Left renal pelvis (tissue), 4 donors: ENCODE data around the gene PAPSS1. TPM values are rescaled to one million over a fixed set of nuclear protein-coding genes. Genes with fewer than 3 reads are reported as not detected.
"Not testable (repeated sequence)": the region's sequence is repeated elsewhere in the genome, so short reads cannot be mapped to it uniquely, and the experiment has no call there.

ENCODE experiments used
- DNase-seq, 4 donors: peaks; one replicate each; pipeline ENCODE4 v3.0.0-alpha.2; 2013; ENCODE audit warnings: low read depth in 4 of 4, low spot score in 3 of 4
- polyA plus RNA-seq, 4 donors: library from polyadenylated mRNA; unstranded; fragments of 120-200 nt; gene quantifications; one replicate each; pipeline ENCODE4 v1.2.1, GENCODE V29; 2013; ENCODE audit not compliant: insufficient read length in 4 of 4

Gene PAPSS1
- polyA plus RNA-seq = 100 to 1,000 TPM in 1 of 4 donors, 10 to 100 TPM in 3; 72.7 to 103 (median 82.7) TPM

DNA sequence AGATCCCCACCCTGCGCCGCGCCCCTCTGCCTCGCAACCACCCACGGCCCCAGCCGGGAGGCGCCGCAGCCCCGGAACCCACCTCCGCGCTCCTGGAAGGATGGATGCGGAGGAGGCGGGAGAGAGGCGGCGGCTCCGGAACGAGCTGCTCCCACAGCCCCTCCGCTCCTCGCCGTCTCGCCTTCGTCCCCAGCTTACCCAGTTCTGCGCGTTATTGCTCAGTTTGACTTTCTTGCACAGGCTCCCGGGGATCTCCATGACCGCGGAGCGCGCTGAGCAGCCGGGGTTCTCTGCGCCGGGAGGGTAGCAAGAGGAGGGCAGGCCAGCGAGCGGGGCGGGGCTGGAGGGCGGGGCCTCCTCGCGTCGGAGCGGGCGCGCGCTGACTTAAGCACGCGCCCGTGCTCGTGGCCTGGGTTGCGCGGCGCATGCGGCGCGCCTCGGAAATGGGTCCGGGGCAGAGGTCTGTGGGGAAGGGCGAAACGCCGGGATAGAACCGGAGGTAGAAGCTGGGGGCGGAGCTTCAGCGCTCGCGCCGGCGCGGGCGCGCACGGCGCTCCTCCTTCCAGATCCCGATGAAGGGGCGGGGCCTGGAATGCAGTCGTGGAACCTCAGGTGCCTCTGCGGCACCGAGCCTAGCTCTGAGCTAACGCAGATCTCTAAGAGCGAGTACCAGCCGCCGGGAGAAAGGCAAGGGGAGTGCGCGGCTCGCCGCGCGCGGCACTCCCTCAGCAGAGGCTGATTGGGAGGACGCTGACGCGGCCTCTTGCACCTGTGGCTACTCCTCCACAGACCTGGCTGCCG is at the start of gene PAPSS1:
TSS of gene PAPSS1 (minus strand) at position 313 of the 801 bp plus-strand sequence. CDS start at position 258, 55 bp downstream.
- DNase-seq = peak; percentile 94 to 98 (median 95)

DNA sequence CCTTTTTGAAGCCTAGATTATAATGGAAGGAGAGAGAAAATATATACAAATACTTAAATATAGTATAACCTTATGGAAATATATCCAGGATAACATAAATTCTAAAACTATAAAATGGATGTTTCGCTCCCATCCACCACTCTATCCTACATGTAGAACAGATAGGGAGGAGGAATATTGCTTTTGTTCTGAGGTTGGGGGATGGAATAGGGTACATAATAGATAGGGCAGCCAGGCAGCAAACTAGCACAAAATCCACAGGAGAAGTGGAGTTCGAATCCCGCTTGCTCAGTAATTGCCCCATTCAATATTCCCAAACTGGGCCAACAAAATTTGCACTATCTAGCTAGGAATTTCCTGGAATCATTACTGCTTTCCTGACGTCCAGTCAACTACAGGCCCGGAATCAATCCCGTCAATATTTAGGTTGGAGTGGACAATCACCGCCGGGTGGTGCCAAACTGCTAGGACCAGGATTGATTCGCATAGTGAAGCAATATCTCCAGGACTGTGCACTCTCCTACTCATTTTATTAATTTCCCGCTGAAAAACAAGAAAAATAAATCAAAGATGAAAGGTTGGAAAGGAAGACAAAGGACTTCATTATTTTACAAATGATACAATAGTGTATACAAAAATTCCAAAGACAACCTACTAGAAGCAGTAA is 40.4 kb upstream of the PAPSS1 start:
- DNase-seq = no peak

DNA sequence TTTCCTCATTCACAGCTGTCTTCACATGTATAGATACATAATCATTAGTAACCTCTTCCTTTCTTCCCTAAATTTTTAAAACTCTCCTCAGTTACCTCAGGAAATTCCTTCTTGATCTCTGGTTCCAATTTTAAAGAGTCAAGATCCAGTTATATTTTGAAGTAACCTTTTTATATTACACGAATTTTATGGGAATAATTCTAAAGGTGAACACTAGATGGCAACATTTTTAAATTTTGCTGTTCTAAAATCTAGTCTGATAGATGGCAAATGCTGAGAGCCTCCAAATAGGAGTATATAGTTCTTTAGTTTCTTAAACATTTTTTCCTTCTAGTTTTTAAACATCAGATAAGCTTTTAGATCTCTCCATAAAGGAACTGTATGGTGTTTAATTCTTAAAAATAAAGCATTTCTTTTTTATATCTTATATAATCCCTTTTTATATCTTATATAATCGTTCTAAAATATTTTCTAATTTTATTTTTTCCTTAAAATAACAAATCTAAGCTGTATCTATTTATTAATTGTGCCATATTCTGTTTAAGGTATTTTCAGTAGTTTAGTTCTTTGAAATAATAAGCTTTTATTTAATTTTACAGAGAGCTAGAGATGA is 37.9 kb upstream of the PAPSS1 start:
- DNase-seq = no peak

DNA sequence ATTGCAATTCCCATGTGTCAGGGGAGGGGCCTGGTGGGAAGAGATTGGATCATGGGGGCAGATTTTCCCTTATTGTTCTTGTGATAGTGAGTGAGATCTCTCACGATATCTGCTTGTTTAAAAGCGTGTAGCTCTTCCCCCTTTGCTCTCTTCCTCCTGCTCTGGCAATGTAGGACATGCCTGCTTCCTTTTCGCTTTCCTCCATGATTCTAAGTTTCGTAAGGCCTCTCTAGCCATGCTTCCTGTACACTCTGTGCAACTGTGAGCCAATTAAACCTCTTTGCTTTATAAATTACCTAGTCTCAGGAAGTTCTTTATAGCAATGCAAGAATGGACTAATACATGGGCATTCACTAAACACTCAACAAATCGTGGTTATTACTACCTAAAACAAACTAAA is 37.2 kb upstream of the PAPSS1 start:
- DNase-seq = no peak

DNA sequence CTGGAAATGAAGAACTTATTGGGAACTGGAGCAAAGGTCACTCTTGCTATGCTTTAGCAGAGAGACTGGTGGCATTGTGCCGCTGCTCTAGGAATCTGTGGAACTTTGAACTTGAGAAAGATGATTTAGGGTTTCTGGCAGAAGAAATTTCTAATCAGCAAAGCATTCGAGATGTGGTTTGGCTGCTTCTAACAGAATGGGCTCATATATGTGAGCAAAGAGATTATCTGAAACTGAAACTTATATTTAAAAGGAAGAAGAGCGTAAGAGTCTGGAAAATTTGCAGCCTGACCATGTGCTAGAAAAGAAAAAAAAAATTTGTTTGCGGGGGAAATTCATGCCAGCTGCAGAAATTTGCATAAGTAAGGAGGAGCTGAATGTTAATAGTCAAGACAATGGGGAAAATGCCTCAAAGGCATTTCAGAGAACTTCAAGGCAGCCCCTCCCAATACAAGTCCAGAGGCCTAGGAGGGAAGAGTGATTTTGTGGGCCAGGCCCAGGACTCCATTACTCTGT is 35.9 kb upstream of the PAPSS1 start:
- DNase-seq = no peak

DNA sequence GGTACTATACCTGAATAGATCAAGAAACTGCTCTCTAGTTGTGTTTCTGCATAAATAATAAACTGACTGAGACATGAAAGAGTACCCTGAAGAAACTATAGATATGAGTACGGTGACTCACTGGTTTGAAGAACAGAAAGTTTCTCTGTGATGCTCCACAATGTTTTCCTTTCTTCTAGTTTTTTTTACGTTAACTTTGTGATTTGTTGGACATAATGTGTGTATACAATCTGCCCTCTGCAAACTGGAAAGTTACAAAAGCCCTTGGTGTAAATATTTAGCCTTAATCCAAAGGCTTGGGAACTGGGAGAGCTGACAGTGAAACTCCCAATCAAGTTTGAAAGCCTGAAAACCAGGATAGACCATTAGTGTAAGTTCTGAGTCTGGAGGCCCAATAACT is 31.6 kb upstream of the PAPSS1 start:
- DNase-seq = no peak

DNA sequence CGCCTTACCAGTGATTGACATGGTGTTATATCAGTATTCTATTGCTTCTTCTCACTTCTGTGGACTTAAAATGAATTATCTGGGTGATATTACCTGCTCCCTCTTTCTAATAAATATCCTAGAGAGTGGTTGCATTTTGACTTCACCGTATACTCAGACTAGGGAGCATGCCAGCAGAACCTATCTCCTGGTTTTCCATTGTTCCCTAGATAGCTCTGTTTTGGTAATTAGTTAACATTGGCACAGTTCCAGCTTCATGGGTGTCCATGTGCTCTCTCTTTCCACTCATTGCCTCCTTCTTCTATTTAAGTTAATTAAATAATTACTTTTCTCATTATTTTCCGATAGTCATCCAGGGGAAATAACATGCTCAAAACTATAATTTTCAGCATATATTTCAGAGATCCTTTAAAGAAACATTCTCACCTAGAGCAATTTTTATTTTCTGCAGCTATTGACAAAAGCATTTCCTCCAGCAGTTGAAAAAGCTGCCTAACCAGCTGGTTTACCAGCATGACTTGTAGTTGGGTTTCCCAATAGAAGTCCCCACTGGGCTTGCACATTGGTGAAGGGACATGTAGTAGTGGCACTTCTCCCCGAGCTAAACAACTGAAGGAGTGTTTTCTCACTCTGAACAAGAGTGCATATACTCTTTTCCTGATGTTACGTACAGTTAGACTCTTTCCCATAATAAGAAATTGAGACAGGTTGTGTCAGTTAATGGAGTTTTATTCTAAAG is 27.9 kb upstream of the PAPSS1 start:
- no peak for DNase-seq

DNA sequence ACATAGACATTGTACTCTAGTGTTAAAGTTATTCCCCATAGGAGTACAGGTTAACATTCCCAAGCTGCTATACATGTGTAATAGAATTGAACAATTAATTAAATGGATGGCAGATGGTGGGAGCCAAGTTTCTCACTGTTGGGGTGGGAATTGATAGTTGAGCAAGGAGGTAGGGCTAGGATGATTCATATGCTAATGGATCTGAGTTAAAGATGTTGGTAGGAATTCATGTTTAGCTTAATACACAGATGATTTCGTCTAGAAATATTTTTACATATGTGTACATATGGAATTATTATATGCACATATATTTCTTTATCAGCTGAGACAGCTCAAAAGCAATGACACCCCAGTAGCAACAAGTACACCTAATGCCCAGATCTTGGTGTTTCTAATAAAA is 26.1 kb upstream of the PAPSS1 start:
- no peak for DNase-seq

DNA sequence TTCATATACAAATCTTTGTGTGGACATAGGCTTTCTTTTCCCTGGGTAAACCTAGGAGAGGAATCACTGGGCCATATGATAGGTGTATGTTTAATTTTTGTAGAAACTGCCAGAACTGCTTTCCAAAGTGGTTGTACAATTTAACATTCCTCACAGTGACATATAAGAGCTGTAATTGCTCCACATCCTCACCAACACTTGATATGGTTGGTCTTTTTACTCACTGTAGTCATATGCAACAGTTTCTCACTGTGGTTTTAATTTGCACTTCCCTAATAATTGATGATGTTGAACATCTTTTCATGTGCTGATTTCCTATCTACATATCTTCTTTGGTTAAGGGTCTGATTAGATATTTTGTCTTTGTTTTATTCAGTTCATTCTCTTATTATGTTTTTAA is 24.5 kb upstream of the PAPSS1 start:
- no peak for DNase-seq

DNA sequence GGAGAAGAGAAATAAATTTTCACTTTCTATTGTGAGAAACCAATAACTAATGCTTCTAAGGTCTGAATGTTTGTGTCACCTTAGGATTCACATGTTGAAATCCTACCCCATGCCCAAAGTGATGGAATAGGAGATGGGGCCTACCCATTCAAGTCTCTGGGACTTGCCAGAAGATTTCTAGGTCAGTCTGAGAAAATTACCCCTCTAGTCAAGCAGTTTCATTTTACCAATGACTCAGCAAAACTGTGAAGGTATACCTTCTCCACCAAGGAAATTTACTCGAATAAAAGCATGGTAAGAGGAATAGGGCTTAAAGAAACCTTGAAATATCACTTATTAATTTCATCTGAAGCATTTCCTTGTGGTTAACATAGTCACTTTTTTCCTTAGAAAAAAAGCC is 23.5 kb upstream of the PAPSS1 start:
- DNase-seq = no peak

DNA sequence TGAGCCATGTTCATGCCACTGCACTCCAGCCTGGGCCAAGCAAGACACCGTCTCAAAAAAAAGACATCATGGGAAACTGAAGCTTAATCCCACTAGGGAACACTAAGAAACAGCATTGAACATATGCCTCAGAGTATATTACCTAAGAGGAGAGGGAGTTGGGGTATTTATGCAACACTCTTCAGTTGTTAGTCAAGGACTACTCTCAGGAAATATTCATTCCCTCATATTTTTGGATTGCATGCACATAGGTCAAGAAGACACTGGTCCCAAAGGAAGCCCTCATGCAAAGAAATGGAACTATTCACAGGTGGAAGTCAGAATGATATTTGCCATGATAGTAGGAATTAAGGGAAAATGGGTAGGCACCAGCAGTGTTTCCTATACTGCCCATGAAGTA is 22.8 kb upstream of the PAPSS1 start:
- DNase-seq = no peak

DNA sequence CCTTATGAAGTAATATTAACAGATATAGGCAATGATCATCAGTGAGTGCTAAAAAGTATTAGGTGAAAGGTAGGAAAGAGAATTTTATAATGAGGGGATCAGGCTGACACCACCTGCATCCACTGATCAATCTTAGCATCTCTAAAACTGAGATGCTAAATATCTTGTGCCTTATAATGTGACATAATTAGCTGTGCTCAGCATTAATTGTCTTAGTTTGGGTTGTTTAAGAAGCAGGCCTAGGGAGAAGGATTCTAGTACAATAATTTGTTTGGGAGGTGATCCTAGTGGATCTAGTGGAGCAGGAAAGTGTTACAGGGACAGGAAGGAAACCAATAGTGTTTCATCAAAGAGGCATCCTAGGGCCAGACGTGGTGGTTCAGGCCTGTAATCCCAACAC is 22.2 kb upstream of the PAPSS1 start:
- DNase-seq = no peak

DNA sequence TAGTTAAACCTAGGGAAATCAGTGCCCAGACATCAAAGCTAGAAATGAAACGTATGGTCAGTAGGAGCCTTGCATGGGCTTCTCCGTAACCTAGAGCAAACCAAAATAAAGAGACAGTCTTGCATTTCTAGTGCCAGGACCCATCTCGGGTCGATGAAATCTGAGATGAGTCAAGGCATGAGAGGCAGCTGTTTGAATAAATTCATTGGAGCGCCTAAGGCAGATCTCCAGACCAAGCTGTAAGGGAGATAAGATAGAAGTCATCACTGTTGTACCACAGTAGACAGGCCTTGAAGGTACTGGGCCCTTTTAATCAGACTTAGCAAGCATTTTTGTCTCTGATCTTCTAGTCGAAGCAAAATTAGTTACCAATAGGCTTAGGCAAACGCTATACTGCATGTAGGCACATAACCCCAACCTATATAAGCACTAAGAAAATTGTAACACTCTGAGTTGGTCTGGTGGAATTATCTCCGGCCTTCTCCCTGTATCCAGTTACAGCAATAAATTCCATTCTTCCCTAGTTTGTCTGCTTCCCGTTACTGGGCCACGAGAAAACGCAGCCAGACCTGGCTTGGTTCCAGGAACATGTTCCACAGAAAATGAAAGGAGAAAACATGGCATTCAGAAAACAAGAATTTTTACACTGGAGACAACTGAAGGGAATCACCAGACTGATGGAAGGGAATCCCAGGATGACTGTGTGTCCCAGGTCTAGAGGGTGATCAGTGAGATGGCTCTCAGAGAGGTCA is 21.1 kb upstream of the PAPSS1 start:
- no peak for DNase-seq

DNA sequence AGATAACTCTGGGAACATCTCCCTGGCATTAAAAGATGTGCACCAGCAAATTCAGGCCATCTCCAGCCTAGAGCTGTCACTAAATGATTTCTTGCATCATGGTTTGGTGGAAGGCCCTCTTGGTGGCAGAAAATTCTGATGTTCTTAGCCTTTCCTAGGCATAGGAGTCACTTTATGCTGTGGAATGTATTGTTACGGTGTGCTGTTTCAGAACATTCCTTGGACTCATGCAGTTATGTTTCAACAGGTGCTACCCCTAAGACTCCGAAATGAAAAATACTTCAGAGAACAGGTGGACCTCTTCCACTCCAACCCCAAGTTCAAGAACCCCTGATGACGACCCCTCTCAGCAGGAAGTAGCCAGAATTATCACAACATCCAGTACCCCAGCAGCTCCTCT is 20.3 kb upstream of the PAPSS1 start:
- DNase-seq = no peak

DNA sequence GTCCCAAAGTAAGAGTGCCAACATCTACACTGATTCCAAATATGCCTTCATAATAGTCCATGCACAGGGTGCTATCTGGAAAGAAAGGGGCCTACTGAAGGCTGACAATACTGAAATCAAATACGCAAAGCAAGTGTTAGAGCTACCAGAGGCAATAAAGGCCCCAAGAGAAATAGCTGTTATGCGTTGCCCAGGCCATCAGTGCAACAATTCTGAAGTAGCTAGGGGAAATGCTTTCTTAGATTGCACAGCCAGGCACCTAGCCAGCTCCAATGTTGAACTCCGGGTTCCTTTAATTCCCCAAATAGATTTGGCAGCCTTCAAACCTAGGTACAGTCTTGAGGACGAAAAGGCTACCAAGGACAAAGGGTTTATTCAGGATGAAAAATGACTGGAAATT is 17.4 kb upstream of the PAPSS1 start:
- no peak for DNase-seq

DNA sequence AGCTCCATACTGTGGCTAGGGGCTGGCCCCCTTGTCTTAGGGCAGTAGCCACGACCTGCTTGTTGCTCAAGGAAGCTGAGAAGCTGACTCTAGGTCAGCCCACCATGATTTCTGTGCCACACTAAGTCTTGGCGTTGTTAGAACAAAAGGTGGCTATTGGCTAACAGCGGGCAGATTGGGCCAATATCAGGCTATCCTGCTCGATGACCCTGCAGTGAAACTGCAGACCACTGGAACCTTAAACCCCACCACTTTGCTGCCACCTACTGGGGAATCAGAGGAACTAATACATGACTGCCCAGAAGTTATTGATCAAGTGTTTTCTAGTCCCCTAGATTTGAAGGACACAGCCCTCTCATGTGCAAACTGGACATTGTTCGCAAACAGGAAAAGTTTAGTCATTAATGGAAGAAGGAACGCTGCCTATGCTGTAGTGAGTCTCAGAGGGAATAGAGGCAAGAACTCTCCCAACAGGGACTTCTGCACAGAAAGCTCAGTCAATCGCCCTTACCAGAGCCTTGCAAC is 17.0 kb upstream of the PAPSS1 start:
- no peak for DNase-seq

DNA sequence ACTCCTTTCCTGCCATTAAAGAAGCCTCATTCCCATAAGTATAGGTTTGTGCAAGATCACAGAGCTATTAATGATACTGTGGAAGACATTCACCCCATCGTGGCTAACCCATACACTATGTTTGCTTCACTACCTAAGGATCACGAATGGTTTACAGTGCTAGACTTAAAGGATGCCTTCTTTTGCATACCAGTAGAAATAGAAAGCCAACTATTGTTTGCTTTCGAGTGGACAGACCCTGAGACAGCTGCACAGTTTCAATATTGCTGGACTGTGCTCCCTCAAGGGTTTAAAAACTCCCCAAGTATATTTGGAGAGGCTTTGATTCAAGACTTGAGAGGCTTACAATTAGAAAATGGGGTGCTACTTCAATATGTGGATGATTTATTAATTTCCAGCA is 16.0 kb upstream of the PAPSS1 start:
- no peak for DNase-seq

DNA sequence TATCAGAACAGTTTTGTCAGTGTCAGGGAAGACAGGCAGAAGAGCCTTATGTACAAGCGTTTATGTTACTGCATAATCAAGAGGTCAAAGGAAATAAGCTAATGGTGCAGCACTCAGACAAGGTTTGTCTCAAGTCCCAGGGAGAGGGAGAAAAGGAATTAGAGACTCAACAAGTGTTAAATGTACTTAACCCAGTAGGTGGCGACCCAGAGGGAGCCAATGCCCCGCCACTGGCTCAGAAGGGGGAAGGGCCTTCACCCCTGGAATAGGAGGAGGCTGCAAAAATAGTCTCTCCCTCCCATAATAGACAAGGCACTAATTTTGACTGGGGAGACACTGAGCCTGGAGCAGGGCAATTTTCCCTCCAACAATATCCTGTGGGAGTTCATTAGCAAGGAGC is 14.1 kb upstream of the PAPSS1 start:
- no peak for DNase-seq

DNA sequence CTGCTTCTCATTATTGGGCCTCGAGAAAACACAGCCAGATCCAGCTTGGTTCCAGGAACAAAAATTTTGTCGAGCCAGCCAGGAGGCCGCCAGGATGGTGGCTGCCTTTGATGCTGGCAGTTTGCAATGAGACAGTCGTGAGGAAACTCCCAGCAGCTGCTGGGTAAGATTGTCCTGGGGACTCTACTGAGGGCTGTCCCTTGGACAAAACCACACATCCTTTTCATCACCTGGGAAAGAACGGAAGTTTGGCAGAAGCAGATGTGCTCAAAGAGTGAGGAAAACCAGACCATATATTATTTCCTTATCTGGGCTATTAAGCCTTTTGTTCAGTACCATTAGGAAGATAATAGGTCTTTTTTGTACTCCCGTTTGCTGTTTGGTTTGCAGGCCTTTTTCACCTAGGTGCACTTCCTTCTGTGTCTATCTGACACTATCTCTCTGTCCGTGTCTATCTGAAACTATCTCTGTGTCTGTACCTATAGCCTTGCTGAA is 13.4 kb upstream of the PAPSS1 start:
- no peak for DNase-seq

DNA sequence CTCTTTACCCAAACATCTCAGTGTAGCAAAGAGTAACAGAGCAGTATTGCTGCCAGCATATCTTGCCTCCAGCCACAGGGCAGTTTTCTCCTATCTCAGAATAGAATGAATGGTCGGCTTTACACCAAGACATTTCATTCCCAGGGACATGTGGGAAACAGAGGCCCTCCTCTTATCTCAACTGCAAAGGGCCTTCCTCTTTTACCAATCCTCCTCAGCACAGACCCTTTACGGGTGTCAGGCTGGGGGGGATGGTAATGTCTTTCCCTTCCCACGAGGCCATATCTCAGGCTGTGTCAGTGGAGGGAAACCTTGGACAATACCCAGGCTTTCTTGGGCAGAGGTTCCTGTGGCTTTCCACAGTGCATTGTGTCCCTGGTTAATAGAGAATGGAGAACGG is 9.0 kb upstream of the PAPSS1 start:
- DNase-seq = not testable (repeated sequence)
